MCF 10A (cell line): Measurements from ENCODE around the gene CD247. TPM values are rescaled to one million over a fixed set of nuclear protein-coding genes. Genes with fewer than 3 reads are reported as not detected.

ENCODE experiments used
- BruUV-seq: library from RNA; stranded (reverse); fragments of 400-500 nt; replicated peaks from 2 replicates; lab custom pipeline; 2021; lab: Mats Ljungman, UMichigan
- CTCF ChIA-PET: fragments of 300-600 bp; sonication (Branson Sonifier 250); formaldehyde crosslinking; extraction: SDS; loops from one replicate; lab custom pipeline; 2021; ENCODE audit warnings: antibody characterized with exemption, inconsistent platforms; lab: Yijun Ruan, JAX
- POLR2A ChIA-PET: fragments of 300-600, 350-650 bp; sonication (Branson Sonifier 250); formaldehyde crosslinking; extraction: SDS; loops from one replicate; lab custom pipeline; 2020; ENCODE audit warnings: antibody characterized with exemption, inconsistent platforms; lab: Yijun Ruan, JAX
- DNase-seq: peaks from one replicate; pipeline ENCODE4 v3.0.0-alpha.2; 2018; ENCODE audit not compliant: unreplicated experiment
- H3K27ac Mint-ChIP-seq: one replicate; pipeline ENCODE4 v1.8.0; 2022; ENCODE audit warnings: mild to moderate bottlenecking, low read depth, mixed read lengths; ENCODE audit not compliant: unreplicated experiment
- H3K27me3 Mint-ChIP-seq: one replicate; pipeline ENCODE4 v1.8.0; 2022; ENCODE audit warnings: mixed read lengths; ENCODE audit not compliant: insufficient read depth, unreplicated experiment
- H3K36me3 Mint-ChIP-seq: one replicate; pipeline ENCODE4 v1.8.0; 2022; ENCODE audit warnings: mild to moderate bottlenecking, moderate library complexity, mixed read lengths; ENCODE audit not compliant: insufficient read depth, unreplicated experiment
- H3K4me1 Mint-ChIP-seq: one replicate; pipeline ENCODE4 v1.8.0; 2022; ENCODE audit warnings: mixed read lengths; ENCODE audit not compliant: insufficient read depth, unreplicated experiment
- H3K4me3 Mint-ChIP-seq: one replicate; pipeline ENCODE4 v1.8.0; 2022; ENCODE audit warnings: mild to moderate bottlenecking, moderate library complexity, mixed read lengths; ENCODE audit not compliant: unreplicated experiment
- H3K9me3 Mint-ChIP-seq: one replicate; pipeline ENCODE4 v1.8.0; 2022; ENCODE audit warnings: mixed read lengths; ENCODE audit not compliant: unreplicated experiment
- CTCF ChIP-seq: fragments of 200-600 bp; IDR thresholded peaks from one replicate; pipeline ENCODE4 v1.8.0; 2022; ENCODE audit warnings: antibody characterized with exemption, mild to moderate bottlenecking; ENCODE audit not compliant: unreplicated experiment
- intact Hi-C: fragments of 100-400 bp; cut with micrococcal nuclease; formaldehyde crosslinking; loops from 2 replicates; pipeline ENCODE4 v1.14.1; 2022
- total RNA-seq: library from RNA; stranded (reverse); gene quantifications from 2 replicates; pipeline ENCODE4 v1.2.3, GENCODE V29; 2022

Gene CD247
- total RNA-seq, 1 experiment from 2014 or later: not detected

GRCh38 chr1:167439301-167439988 is 78.9 kb downstream of the CD247 start:
- ChIA-PET CTCF (interaction anchor here (0.6 to 8.6 kb wide), 8 partner anchors 8 to 374 kb away, joined by 3 to 232 read pairs (median 28); no protein-coding TSS in a partner anchor), POLR2A (no interaction called here)
- Mint-ChIP-seq H3K4me3 (no peak overlapping the region), H3K4me1 (peaks cover 6% of the 10 kb centered on the region), H3K9me3 (no peaks in the 10 kb centered on the region), H3K36me3 (no peaks in the 10 kb centered on the region), H3K27me3 (peaks cover 18% of the 10 kb centered on the region), H3K27ac (no peak overlapping the region)
- no peak for TF ChIP-seq CTCF
- no TSS peak for BruUV-seq
- no peak for DNase-seq
- intact Hi-C loops: no loop called here

- no peak overlapping the region for H3K27ac Mint-ChIP-seq
- H3K27me3 Mint-ChIP-seq: peaks cover 18% of the 10 kb centered on the region
- no peaks in the 10 kb centered on the region for H3K36me3 Mint-ChIP-seq
- peaks cover 6% of the 10 kb centered on the region for H3K4me1 Mint-ChIP-seq
- TF ChIP-seq CTCF: no peak
- ChIA-PET POLR2A (no interaction called here), CTCF (interaction anchor here (0.6 to 8.6 kb wide), 12 partner anchors 9 to 529 kb away, joined by 3 to 232 read pairs (median 4); no protein-coding TSS in a partner anchor)
- no peak for DNase-seq
- no peaks in the 10 kb centered on the region for H3K9me3 Mint-ChIP-seq
- H3K4me3 Mint-ChIP-seq: no peak overlapping the region
- intact Hi-C loops: no loop called here
- no TSS peak for BruUV-seq
Observed at GRCh38 chr1:167438171-167439138, 79.9 kb downstream of the CD247 start.

GRCh38 chr1:167435484-167435883 is 82.8 kb downstream of the CD247 start:
- no peaks in the 10 kb centered on the region for H3K4me1 Mint-ChIP-seq
- H3K27ac Mint-ChIP-seq: no peak overlapping the region
- no peak for DNase-seq
- no peak overlapping the region for H3K4me3 Mint-ChIP-seq
- no peaks in the 10 kb centered on the region for H3K9me3 Mint-ChIP-seq
- intact Hi-C loops: no loop called here
- no peaks in the 10 kb centered on the region for H3K36me3 Mint-ChIP-seq
- BruUV-seq: no TSS peak
- TF ChIP-seq CTCF: no peak
- ChIA-PET CTCF (no interaction called here), POLR2A (no interaction called here)
- H3K27me3 Mint-ChIP-seq: peaks cover 17% of the 10 kb centered on the region

- no peaks in the 10 kb centered on the region for H3K36me3 Mint-ChIP-seq
- TF ChIP-seq CTCF: no peak
- peaks cover 5% of the 10 kb centered on the region for H3K27me3 Mint-ChIP-seq
- H3K27ac Mint-ChIP-seq: no peak overlapping the region
- no peaks in the 10 kb centered on the region for H3K9me3 Mint-ChIP-seq
- intact Hi-C loops: no loop called here
- H3K4me3 Mint-ChIP-seq: no peak overlapping the region
- H3K4me1 Mint-ChIP-seq: no peaks in the 10 kb centered on the region
- ChIA-PET POLR2A (no interaction called here), CTCF (interaction anchor here (0.6 to 12.9 kb wide), 2 partner anchors 8 to 367 kb away, joined by 3 to 105 read pairs; no protein-coding TSS in a partner anchor)
- no TSS peak for BruUV-seq
- DNase-seq: no peak
Observed at GRCh38 chr1:167434306-167434705, 84.0 kb downstream of the CD247 start.
